GM18861 (cell line): ENCODE measurements around the gene NAP1L4.

Experiments
- ATAC-seq: cut with Tn5 transposase; IDR thresholded peaks from one replicate; pipeline ENCODE4 v1.9.1; 2021; ENCODE audit not compliant: unreplicated experiment

NAP1L4 gene

DNA sequence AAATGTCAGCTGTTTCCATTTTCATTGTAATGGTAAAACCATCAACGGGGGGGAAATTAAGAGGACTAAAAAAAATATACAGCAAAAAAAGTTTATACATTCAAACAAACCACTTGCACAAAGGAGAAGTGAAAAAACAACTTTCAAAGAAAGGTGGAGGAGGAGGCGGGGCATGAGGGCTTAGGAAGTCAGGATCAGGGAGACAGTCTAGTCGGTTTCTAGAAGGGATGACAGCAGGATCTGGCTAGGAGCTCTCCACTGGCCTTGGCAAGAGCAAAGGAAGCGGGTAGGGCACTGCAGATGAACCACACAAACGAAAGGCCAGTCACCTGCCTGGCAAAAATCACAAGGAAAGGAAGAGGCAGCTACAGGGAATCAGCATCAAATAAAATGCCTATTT lies 31.0 kb downstream of the NAP1L4 start:
- no peak for ATAC-seq

DNA sequence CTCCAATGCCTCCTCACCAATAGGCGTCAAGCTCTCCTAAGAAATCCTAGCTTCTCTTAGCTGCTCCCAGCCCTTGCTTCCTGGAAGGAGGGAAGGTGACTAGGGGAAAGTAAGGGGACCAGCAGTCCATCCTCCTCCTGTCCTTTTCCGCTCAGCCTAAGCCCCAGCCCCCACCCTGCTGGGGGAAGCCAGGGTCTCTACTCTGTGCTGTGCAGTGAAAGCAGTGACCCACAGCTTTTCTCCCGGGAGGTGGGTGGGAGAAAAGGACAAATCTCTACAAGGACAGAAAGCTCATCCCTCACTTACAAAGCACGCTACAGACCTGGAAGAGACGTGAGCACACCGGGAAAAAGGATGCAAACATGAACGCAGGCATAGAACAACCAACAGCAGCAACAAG lies 32.0 kb downstream of the NAP1L4 start:
- ATAC-seq = no peak

DNA sequence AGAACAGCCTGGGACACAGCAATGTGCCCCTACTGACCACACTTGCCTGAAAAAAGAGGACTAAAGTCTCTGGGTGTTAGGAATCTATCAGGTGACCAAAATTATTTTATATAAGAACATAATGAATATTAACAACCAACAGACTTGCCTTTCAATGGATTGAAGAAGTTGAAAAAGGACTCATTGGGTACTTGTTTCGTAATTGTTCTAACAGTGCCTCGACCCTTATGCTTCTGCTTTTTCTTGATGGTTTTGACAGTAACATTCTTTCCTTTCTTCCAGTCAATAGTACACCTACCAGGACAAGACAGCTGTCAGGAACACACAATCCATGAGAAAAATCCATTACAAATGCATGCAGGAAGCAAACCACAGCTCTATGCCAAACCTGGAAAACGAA lies 33.9 kb downstream of the NAP1L4 start:
- no peak for ATAC-seq

DNA sequence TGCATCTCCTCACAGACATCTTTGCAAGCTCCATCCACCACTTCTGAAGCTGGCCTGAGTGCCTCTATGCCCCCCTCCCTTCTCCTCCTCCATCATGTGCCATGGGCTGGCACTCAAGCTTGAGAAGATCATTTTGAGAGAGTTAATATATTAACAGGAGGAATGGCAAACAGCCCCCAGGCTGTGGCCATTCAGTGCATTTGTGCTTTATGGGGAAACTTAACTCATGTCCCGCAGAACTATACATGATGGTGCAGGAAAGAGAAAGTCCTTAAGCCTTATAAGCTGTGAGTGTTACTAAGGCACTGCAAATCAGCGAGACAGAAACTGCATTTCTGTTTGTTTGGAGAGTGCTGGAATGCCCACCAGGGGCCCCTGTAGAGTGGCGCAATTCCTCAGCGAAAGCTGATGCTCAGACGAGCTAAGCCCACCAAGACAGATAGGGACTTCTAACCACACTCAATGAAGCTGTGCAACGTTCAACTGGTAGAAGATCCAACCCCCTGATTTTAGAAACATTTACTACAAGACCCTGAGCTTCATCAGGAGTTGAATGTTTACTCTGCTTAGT lies 36.1 kb downstream of the NAP1L4 start:
- ATAC-seq = no peak

DNA sequence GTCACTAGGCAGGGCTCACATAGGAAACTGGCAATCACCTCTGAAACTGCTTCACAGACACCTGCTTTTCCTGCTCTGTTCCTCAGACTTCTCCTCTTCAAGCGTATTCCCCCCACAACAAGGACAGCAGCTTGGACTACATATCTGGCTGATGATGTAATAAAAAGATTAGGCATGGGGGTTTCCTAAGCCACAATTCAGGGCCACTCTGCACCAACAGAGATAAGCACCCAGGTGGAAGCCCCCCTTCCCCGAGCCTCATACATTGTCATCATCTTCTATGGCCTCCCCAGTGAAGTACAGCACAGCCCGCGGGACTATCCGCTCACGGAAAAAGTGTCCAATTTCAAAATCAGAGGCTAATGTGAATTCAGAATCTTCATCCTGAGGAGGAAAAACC lies 37.9 kb downstream of the NAP1L4 start:
- no peak for ATAC-seq

DNA sequence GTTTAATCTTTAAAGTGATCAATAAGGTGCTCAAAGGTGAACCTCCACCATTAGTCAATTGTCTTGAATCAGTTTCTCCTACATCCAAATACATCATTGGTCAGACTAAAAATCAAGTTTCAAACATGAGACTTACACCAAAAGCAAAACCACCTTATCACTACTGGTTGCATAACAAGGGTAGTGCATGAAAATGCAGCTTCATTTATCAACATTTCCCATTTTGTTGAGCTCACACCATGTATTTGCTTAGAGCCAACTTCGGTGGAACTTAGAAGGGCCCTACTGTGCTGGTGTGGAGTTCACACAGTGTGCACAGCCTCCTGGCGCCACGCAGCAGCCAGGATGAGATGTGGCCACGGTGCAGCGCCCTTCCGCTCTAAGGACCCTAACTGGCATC lies 39.8 kb downstream of the NAP1L4 start:
- no peak for ATAC-seq

DNA sequence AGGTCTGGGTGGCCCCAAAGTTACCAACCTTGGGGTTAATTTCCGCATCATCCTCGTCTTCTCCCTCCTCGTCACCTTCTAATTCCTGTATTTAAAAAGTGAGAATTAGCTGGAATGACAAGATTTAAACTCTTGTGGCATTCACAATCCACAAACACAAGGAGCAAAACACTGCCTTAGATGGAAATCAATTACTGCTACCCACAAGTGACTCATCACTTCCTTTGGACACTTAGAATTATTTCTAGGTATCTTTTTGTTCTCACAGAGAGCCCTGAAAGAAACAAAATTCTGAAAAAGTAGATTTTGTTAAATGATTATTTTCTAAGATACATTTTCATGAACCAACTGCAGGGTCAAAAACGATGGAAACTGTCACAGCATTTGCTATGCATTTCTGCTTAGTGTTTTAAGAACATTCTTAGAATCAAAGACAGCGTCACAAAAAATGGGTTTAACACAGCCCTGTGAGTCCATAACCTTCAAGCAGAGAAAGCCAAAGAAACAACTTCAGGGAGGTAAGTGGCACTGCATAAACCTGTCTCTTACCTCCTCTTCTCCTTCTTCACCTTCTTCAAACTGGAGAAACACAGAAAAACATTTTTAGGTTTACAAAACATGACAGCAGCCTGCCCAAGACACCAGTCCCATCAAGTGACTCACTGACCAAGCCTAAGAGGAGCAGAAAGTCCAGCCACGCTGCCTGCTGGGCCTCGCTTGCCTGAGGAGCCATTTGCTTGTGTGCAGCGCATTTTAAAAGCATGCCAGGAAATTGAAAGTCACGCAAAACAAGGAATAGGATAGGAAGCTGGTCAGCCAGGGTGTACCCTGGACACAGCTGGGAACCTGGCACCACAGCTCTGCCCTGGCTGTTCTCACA lies 40.7 kb downstream of the NAP1L4 start:
- no peak for ATAC-seq

DNA sequence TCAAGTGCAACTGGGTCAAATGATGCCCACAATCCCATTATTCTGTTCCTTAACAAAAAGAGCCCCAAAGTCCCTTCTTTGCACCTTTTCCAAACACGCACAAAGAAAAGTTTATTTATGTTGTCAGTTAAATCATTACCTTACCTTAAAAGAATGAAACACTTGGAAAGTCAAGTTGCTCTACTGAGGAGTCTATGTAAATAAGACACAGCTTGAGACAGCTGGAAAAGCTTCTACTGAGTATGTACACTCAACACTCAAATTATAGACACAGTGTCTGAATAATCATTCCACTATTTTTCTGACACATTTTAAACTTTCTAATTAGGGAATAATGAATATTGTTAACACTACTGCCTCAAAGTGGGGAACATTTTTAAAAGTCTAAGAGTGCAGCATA lies 41.3 kb downstream of the NAP1L4 start:
- ATAC-seq = no peak

DNA sequence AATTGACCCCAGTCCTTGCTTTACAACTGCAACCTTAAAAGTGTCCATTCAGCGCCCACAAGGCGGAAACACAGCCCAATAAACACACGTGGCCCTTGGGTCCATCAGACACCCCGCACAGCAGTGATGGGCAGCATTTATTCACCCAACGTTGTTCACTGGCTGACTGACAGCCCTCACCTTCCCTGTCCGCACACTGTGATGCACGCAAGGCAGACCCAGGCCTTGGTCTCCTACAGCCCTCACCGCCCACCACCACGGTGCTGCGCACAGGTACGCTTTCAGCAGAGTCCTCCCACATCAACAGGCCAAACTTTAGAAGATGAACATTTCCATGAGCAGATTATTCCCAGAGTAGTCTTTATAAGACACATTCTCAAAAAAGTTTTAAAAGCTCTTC lies 42.2 kb downstream of the NAP1L4 start:
- ATAC-seq = no peak

DNA sequence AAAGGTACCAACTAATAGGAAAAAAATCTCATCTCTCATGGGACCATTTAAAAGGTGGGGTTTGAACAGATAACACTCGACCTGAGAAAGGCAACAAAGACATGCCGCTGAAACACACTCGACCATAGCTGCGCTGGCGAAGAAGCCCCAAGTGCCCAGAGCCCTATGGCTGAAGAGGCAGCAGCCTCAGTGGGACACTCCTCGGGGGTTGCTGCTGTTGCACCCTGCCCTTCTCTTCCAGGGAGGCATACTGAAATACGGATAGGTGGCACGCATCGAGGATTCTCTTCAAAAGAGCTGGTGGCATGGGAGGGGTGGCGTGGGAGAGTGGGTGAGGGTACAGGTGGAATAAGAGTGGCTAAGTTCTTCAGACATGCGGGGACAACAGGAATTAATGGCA lies 44.4 kb downstream of the NAP1L4 start:
- no peak for ATAC-seq

DNA sequence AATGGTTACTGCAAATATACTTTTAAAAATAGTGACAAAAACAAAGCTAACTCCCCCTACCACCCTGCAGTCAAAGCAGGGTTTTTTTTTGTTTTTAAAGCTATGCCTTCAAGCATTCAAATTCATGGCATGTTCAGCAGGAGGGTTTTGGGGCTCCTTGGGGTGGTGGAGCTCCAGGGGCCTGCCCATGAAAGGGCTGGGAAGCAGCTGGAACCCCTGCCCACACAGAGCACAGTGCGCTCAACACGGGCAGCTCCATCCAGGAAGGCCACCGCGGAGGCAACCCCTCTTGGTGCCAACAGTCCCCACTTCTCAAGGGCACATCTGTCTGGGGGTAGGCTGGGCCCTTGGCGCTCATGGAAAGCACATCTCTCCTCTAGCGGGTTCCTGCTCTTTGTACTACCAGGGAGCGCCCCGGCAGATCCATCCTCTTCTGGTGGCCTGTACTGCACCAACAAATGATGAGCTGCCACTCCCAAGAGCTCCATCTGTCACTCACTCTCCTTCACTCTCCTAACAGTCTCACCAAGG lies 46.3 kb downstream of the NAP1L4 start:
- no peak for ATAC-seq

DNA sequence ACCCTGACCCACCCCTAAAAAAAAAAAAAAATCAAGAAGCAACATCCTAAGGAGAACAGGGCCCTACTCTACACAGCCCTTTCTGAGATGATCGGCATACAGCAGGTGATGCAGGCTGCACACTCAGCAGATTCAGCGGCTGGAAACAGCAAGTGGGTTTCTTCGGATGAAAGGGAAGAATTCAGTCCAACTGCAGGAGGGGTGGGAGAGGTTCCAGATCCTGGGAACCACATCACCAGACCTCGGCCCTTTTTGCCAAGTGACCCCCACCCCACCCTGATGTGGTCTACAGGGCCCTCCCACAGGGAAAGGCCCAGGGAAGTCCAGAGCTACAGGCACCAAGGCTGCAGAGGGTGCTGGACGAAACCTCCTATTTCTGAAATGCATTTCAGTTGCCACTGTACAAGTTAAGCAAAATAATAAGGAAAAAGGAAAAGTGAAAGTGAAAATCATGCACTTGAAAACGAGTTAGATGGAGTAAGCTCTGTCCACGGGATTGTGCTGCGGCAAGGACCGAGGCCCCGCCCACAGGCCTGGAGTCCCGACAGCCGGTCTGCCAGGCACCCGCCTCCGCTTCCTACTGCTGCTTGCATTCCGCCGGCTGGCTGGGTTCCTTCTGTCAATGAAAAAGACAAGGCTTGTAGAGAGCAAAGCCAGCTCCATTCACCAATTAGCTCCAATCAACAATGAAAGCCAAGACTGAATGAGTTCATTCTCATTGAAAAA lies 46.9 kb downstream of the NAP1L4 start:
- ATAC-seq = no peak

DNA sequence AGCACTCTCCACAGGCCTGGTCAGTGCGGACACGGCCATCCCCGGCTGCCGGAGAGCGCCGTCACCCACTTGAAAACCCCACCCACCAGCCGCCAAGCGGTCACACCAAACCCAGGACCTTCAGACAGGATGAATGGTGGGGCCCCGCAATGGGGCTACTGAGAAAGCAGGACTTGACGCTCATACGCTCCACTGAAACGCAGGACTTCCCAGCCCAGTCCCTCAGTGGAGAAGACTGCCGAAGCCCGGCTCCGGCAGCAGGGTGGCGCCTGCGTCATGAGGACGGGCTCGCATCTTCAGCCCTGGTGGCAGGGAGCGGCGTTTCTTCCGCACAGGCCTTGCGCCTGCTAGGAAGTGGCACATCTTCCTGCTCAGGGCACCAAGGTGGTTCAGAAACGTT lies 47.6 kb downstream of the NAP1L4 start:
- no peak for ATAC-seq

DNA sequence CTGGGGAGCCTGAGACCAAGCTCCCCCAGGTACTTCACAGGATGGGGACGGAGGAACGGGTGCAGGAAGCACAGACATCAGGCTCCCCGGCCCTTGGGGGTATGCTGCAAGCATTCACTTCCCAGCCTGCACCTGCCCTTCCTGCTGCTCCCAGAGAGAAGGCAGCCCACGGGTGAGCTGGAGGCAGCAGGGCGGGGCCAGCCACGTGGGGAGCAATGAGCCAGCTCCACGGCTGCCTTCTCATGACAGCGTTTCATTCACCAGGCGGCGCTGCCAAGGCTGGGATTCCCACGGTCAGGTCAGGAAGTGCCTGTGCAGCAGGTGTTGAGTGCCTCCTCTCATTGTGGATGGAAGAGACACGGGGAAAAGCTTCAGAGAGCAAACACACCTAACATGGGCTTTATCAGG lies 48.4 kb downstream of the NAP1L4 start:
- no peak for ATAC-seq

DNA sequence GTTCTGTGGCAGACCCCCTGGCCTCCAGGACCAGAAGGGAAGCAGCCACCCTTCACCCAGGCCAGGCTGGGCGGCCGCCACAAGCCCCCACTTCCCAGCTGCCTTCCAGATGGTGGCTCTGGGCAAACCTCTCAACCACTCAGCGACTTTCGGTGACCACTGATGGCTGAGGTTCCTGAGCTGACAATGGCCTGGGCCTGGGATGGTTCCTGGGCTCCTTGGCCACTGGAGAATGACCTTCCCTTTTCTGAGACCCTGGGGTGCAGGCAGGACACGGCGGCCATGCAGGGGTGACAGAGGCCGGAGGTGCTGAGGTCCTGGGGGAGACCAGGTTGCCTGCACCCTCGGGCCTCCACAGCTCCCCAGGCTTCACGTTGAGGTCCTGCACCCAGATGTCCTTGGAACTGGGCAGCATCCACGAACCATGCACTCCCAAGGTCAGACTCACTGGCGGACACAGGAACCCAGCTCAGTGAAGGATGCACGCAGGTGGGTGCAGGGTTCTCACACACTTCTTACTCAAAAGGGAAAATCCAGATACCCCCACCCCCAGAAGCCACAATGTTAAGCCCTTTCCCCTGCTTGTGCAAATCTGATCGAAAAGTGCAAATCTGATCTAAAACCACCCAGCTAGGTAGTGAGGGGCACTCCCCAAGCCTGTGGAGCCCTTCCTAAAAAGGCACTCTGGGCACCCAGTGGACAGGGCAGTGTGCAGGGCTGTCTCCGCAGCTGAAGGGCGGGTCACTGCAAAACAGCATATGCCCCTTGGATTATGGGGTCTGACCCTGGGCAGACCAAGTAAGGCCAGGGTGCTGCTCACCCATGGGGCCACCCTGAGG lies 49.0 kb downstream of the NAP1L4 start:
- ATAC-seq = no peak

DNA sequence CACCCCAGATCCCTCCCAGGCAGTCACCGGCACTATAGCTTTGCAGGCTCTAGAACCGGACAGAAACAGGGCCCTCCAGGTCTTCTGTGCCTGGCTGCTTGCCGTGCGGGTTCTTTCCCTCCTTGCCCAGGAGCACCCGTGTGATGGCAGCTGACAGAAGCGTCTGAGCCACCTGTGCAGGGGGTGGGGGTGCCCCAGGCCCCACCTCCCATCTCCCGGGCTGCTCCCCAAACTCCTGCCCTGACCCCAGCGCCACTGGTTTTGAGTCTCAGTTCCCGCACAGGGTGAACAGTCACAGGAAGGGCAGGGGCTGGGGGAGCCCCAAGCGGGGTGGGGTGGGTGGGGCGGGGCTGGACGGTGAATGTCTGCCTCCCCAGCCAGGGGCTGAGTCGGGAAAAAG lies 49.7 kb downstream of the NAP1L4 start:
- ATAC-seq = no peak

DNA sequence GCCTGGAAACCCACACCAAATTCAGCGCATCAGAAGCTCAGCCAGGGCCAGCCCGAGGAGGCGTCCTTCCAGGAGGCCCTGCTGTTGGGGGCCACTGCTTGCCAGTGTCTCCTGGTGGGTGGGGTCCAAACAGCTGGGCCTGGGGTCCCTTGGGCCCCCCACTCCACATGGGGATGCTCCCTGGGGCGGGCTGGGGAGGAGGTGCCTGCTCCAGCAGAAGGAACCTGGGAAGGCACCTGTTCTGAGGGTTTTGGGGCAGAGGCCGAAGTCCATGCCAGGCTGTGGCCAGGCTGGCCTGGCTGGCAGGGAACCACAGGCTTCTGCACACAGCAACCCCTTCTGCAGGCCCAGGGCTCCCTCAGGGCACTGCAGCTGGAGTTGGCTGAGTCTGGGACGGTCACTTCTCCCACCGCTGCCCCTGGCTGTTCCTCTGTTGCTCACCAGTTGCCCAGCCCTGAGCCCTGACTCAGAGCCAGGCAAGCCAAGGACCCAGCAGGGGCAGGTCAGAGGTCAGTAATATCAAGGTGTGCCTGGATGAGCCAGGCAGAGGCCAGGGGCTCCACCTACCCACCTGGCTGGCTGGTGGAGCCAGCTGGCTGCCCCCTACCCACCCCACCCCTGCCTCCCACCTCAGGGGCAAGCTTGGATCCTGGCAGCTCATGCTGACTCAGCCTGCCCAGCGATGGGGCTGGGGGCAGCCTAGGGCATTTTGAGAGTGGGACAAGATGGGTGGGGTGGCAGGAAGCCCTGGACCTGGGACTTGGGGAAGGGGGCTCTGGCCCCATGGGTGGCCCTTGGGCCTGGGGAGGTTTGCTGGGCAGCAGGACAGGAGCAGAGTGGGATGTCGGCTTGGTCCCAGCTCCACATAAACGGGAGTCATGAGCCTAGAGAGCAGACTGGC lies 51.0 kb downstream of the NAP1L4 start:
- no peak for ATAC-seq

DNA sequence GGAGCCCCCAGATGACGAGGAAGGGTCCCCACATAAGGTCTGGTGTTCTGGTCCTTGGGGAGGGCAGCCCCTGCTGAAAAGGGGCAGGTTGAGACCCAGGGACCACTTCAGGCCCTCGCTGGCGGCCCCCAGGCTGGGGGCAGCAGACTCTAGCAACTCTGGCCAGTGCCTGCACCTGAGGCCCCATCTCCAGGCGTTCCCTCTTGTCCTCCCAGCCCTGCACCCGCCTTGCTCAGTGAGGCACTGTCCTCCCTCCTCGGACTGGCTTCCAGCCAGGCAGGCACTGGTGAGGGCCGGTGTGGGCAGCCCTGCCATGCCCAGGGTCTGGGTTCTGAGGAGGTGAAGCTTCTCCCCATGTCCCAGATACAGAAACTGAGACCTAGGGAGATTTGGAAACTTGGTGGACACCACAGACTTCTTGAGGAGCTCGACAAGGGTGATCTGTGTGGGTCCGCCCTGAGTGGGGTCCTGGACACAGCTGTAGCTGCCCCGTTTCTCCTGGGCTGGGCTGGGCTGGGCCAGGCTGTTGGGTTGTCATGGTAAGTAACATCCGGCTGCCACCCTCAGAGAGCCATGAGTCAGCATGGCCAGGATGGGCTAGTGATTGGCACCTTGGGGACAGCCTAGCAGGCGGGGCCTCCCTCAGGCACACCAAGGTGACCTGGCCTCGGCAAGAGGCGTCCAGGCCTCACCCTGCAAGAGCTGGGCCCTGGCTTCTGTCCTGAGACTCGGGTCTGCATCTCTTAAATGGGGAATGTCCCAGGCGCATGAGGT lies 51.8 kb downstream of the NAP1L4 start:
- ATAC-seq = no peak
